Measurements from ENCODE around the gene CA12. TPM values are rescaled to one million over a fixed set of nuclear protein-coding genes. Genes with fewer than 3 reads are reported as not detected.

Gene CA12
- total RNA-seq, 2 donors from 2014 or later = 1.2 to 2.1 TPM

DNA sequence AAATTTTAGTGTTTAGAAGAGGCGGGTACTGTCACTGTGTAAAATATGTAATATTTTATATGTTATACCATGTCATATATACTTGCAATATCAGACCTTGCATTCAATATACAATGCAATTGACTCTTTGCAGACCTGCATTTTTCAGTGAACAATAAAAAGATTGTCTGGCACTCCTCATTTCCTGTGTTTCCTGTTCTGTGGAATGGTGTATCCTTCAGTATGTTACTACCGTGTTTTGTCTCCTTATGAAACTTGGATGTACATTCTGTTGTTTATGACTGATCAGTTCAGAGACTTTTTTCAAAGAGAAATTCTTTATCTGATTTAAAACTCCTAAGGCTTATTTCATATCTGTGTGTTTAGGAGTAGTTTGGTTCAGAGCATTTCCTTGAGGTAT is 72.7 kb downstream of the CA12 start:
- H3K9me3 Mint-ChIP-seq = no peaks in the 10 kb centered on the region
- H3K27me3 Mint-ChIP-seq (ENCODE audit: insufficient read depth) = no peaks in the 10 kb centered on the region
- Histone ChIP-seq H3K27me3 (ENCODE audit: control insufficient read depth, insufficient read depth, low read length, poor library complexity, severe bottlenecking) (no peaks in the 10 kb centered on the region), H3K9ac (ENCODE audit: extremely low read depth, low read length, poor library complexity, severe bottlenecking) (no peak overlapping the region), H3K4me3 (ENCODE audit: low read length) (no peak overlapping the region), H3K4me1 (ENCODE audit: control insufficient read depth, insufficient read depth, low read length) (peaks cover 14% of the 10 kb centered on the region), H3K36me3 (ENCODE audit: control insufficient read depth, insufficient read depth, low read length) (no peaks in the 10 kb centered on the region), H3K27ac (ENCODE audit: low read depth, low read length) (no peak overlapping the region), H3K9me3 (ENCODE audit: control insufficient read depth, low read length) (no peaks in the 10 kb centered on the region)
- WGBS, 2 experiments (ENCODE audit: insufficient coverage in 1 of 2, insufficient read length in 1 of 2) = 93 to 100% methylated on average over 1 of the region's 2 CpGs
- peaks cover 4% of the 10 kb centered on the region for H3K36me3 Mint-ChIP-seq (ENCODE audit: low read depth)
- H3K4me1 Mint-ChIP-seq = peaks cover 11% of the 10 kb centered on the region
- H3K4me3 Mint-ChIP-seq = no peak overlapping the region
- no peak overlapping the region for H3K27ac Mint-ChIP-seq
- DNase-seq = no peak
- TF ChIP-seq, protein P1, sequence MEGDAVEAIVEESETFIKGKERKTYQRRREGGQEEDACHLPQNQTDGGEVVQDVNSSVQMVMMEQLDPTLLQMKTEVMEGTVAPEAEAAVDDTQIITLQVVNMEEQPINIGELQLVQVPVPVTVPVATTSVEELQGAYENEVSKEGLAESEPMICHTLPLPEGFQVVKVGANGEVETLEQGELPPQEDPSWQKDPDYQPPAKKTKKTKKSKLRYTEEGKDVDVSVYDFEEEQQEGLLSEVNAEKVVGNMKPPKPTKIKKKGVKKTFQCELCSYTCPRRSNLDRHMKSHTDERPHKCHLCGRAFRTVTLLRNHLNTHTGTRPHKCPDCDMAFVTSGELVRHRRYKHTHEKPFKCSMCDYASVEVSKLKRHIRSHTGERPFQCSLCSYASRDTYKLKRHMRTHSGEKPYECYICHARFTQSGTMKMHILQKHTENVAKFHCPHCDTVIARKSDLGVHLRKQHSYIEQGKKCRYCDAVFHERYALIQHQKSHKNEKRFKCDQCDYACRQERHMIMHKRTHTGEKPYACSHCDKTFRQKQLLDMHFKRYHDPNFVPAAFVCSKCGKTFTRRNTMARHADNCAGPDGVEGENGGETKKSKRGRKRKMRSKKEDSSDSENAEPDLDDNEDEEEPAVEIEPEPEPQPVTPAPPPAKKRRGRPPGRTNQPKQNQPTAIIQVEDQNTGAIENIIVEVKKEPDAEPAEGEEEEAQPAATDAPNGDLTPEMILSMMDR (conservative IDR thresholded peaks at IDR 0.05) = no peak

DNA sequence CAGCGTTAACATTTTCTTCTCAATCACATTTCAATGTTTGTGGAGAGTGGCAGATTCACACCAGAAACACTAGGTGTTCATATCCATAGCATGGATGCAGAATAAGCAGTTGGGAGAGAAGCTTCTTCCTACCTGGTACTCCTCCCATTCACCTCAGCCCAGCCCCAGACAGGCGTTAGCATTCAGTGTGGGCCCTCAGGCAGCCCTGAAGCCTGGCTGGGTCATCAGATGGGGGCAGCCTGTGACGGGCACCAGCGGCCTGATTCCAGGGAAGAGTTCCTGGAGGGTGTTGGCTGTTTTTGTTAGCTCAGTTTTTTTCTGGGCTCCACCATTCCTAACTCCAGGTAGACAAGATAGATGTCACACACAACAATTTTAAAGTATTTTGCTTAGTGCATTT is 73.2 kb downstream of the CA12 start:
- Histone ChIP-seq H3K4me3 (ENCODE audit: low read length) (no peak overlapping the region), H3K9ac (ENCODE audit: extremely low read depth, low read length, poor library complexity, severe bottlenecking) (no peak overlapping the region), H3K4me1 (ENCODE audit: control insufficient read depth, insufficient read depth, low read length) (peaks cover 14% of the 10 kb centered on the region), H3K27ac (ENCODE audit: low read depth, low read length) (no peak overlapping the region), H3K9me3 (ENCODE audit: control insufficient read depth, low read length) (no peaks in the 10 kb centered on the region), H3K36me3 (ENCODE audit: control insufficient read depth, insufficient read depth, low read length) (no peaks in the 10 kb centered on the region), H3K27me3 (ENCODE audit: control insufficient read depth, insufficient read depth, low read length, poor library complexity, severe bottlenecking) (no peaks in the 10 kb centered on the region)
- no peak for DNase-seq
- no peaks in the 10 kb centered on the region for H3K9me3 Mint-ChIP-seq
- no peaks in the 10 kb centered on the region for H3K27me3 Mint-ChIP-seq (ENCODE audit: insufficient read depth)
- TF ChIP-seq, protein P1 (conservative IDR thresholded peaks at IDR 0.05) = no peak
- no peak overlapping the region for H3K27ac Mint-ChIP-seq
- peaks cover 8% of the 10 kb centered on the region for H3K4me1 Mint-ChIP-seq
- no peak overlapping the region for H3K4me3 Mint-ChIP-seq
- 92% methylated on average over 4 of the region's 4 CpGs; no CpG with 5 or more reads in 1 of the 2 experiments for WGBS, 2 experiments (ENCODE audit: insufficient coverage in 1 of 2, insufficient read length in 1 of 2)
- H3K36me3 Mint-ChIP-seq (ENCODE audit: low read depth) = peaks cover 5% of the 10 kb centered on the region

DNA sequence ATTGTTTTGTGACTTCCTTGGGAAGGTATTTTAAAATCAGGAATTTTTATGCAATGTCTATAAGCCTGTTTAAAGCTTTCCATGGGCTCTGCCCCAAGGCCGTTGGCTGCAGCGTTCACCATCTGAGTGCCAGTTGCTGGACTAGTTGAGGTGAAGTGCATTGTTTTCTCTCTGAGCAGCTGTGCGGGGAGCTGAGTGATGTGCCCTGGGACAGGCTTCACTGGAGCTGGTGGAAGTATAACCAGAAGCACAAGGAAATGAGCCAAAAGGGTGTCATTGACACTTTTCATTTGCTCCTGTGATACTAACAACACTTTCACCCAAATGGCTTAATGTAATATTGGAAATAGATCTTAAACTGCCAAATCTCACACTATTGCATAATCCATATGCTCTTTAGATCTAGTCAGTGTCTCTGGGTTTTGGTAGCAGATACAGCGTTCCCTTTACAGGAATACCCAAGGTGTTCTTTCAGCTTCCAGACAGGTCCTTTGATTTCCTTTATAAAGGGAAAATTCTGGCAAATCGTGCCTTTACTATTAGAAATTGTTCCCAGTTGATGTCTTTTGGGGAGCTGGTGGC is 75.1 kb downstream of the CA12 start:
- Histone ChIP-seq H3K4me3 (ENCODE audit: low read length) (no peak overlapping the region), H3K9me3 (ENCODE audit: control insufficient read depth, low read length) (no peaks in the 10 kb centered on the region), H3K27me3 (ENCODE audit: control insufficient read depth, insufficient read depth, low read length, poor library complexity, severe bottlenecking) (no peaks in the 10 kb centered on the region), H3K27ac (ENCODE audit: low read depth, low read length) (no peak overlapping the region), H3K9ac (ENCODE audit: extremely low read depth, low read length, poor library complexity, severe bottlenecking) (no peak overlapping the region), H3K4me1 (ENCODE audit: control insufficient read depth, insufficient read depth, low read length) (peaks cover 14% of the 10 kb centered on the region), H3K36me3 (ENCODE audit: control insufficient read depth, insufficient read depth, low read length) (no peaks in the 10 kb centered on the region)
- WGBS, 2 experiments (ENCODE audit: insufficient coverage in 1 of 2, insufficient read length in 1 of 2) = 94 to 96% methylated on average over 4 to 5 of the region's 5 CpGs
- Mint-ChIP-seq H3K9me3 (no peaks in the 10 kb centered on the region), H3K27me3 (ENCODE audit: insufficient read depth) (no peaks in the 10 kb centered on the region), H3K4me3 (no peak overlapping the region), H3K4me1 (peaks cover 1% of the 10 kb centered on the region), H3K27ac (no peak overlapping the region), H3K36me3 (ENCODE audit: low read depth) (peaks cover 11% of the 10 kb centered on the region)
- TF ChIP-seq, protein P1 (conservative IDR thresholded peaks at IDR 0.05) = no peak
- DNase-seq = no peak

All from endodermal cell (in vitro differentiated cells).